SK-N-SH (cell line): ENCODE results near the gene ATP2B1. TPM values are rescaled to one million over a fixed set of nuclear protein-coding genes. Genes with fewer than 3 reads are reported as not detected.

ENCODE experiments used
- CTCF ChIA-PET: fragments of 300-600, 350-600 bp; formaldehyde crosslinking; extraction: SDS; loops from one replicate; lab custom pipeline; 2021; lab: Yijun Ruan, JAX
- POLR2A ChIA-PET: fragments of 350-600 bp; sonication (Branson Sonifier 250); formaldehyde crosslinking; extraction: SDS; loops from one replicate; lab custom pipeline; 2020; ENCODE audit warnings: antibody characterized with exemption, inconsistent platforms; lab: Yijun Ruan, JAX
- DNase-seq: peaks from one replicate; pipeline ENCODE4 v3.0.0; 2012
- H2AFZ ChIP-seq: fragments of 200-600 bp; sonication (generic); 2 replicates; pipeline ENCODE4 v1.8.1; 2016; ENCODE audit warnings: antibody characterized with exemption, mild to moderate bottlenecking, low read depth
- H3F3A ChIP-seq: fragments of 200-600 bp; sonication (generic); replicated peaks from 2 replicates; pipeline ENCODE3; 2016; ENCODE audit warnings: antibody characterized with exemption, mild to moderate bottlenecking; ENCODE audit not compliant: insufficient read depth
- H3K27ac ChIP-seq, 2 experiments: fragments of 200-500 bp in 1 of 2; fragments of 200-600 bp in 1 of 2; sonication (Bioruptor generic) in 1 of 2; sonication (generic), shearing (Covaris generic) in 1 of 2; 2 replicates each; pipeline versions ENCODE4 v1.5.1 to v1.6.1; 2014 to 2016; ENCODE audit warnings: low read depth in 2 of 2, inconsistent platforms in 1 of 2, low read length in 1 of 2, mild to moderate bottlenecking in 1 of 2, mixed read lengths in 1 of 2
- H3K27me3 ChIP-seq: fragments of 200-600 bp; sonication (generic), shearing (Covaris generic); 2 replicates; pipeline ENCODE4 v1.6.1; 2016; ENCODE audit warnings: mixed run types; ENCODE audit not compliant: insufficient read depth
- H3K36me3 ChIP-seq, 2 experiments: fragments of 200-500 bp in 1 of 2; fragments of 200-600 bp in 1 of 2; sonication (Bioruptor generic) in 1 of 2; sonication (generic) in 1 of 2; replicated peaks in 1 of 2; 2 replicates each; pipeline versions ENCODE3 to v1.5.1; 2014 to 2016; ENCODE audit warnings: low read length in 1 of 2, mild to moderate bottlenecking in 1 of 2; ENCODE audit not compliant: insufficient read depth in 2 of 2, control insufficient read depth in 1 of 2
- H3K4me1 ChIP-seq, 2 experiments: fragments of 200-500 bp in 1 of 2; fragments of 200-600 bp in 1 of 2; sonication (Bioruptor generic) in 1 of 2; sonication (generic), shearing (Covaris generic) in 1 of 2; 2 replicates each; pipeline versions ENCODE4 v1.5.1 to v1.6.1; 2014 to 2016; ENCODE audit warnings: low read depth in 1 of 2, low read length in 1 of 2, mixed run types in 1 of 2; ENCODE audit not compliant: insufficient read depth in 2 of 2, control insufficient read depth in 1 of 2
- H3K4me2 ChIP-seq: fragments of 200-600 bp; sonication (generic), shearing (Covaris generic); 2 replicates; pipeline ENCODE4 v1.6.1; 2017; ENCODE audit warnings: mixed run types
- H3K4me3 ChIP-seq, 2 experiments: fragments of 200-500 bp in 1 of 2; fragments of 200-600 bp in 1 of 2; sonication (Bioruptor generic) in 1 of 2; sonication (generic), shearing (Covaris generic) in 1 of 2; 2 replicates each; pipeline versions ENCODE4 v1.5.1 to v1.8.1; 2014 to 2016; ENCODE audit warnings: low read depth in 2 of 2, inconsistent platforms in 1 of 2, low read length in 1 of 2, mild to moderate bottlenecking in 1 of 2, mixed read lengths in 1 of 2, moderate library complexity in 1 of 2
- H3K79me2 ChIP-seq: fragments of 200-600 bp; sonication (generic); 2 replicates; pipeline ENCODE4 v1.8.1; 2017; ENCODE audit warnings: mild to moderate bottlenecking; ENCODE audit not compliant: insufficient read depth
- H3K9ac ChIP-seq: fragments of 200-600 bp; sonication (generic); 2 replicates; pipeline ENCODE4 v1.6.1; 2017; ENCODE audit warnings: mixed run types
- H3K9me2 ChIP-seq: fragments of 200-600 bp; sonication (generic); 2 replicates; pipeline ENCODE4 v1.6.1; 2017; ENCODE audit warnings: mixed run types
- H3K9me3 ChIP-seq: fragments of 200-600 bp; sonication (generic); 2 replicates; pipeline ENCODE4 v1.6.1; 2017; ENCODE audit warnings: mixed run types, mild to moderate bottlenecking, moderate library complexity
- H4K20me1 ChIP-seq: fragments of 200-600 bp; sonication (generic); 2 replicates; pipeline ENCODE4 v1.6.1; 2017; ENCODE audit warnings: mild to moderate bottlenecking, mixed run types; ENCODE audit not compliant: insufficient read depth
- CHD2 ChIP-seq: fragments of 150-350 bp; IDR thresholded peaks from 2 replicates; pipeline ENCODE4 v1.6.1; 2018; ENCODE audit warnings: low read length; ENCODE audit not compliant: partially characterized antibody
- EZH2phosphoT487 ChIP-seq: fragments of 200-600 bp; sonication (generic); IDR thresholded peaks from 2 replicates; pipeline ENCODE4 v1.6.1; 2017; ENCODE audit warnings: low read depth, mixed run types, mild to moderate bottlenecking, antibody characterized with exemption, moderate library complexity, borderline replicate concordance
- MAX ChIP-seq: IDR thresholded peaks from 2 replicates; pipeline ENCODE4 v1.4.0; 2012; ENCODE audit warnings: low read depth
- MEF2A ChIP-seq: IDR thresholded peaks from 2 replicates; pipeline ENCODE4 v1.4.0; 2012; ENCODE audit warnings: low read depth, borderline replicate concordance
- MXI1 ChIP-seq: IDR thresholded peaks from 2 replicates; pipeline ENCODE4 v1.6.1; 2012; ENCODE audit warnings: mild to moderate bottlenecking, low read depth, low read length, improper control_type of control experiment
- POLR2AphosphoS5 ChIP-seq: IDR thresholded peaks from 2 replicates; pipeline ENCODE4 v1.6.1; 2012; ENCODE audit warnings: low read depth, low read length
- SMC3 ChIP-seq: IDR thresholded peaks from 2 replicates; pipeline ENCODE4 v1.6.1; 2012; ENCODE audit warnings: low read depth, low read length, improper control_type of control experiment
- USF1 ChIP-seq: IDR thresholded peaks from 2 replicates; pipeline ENCODE4 v1.4.0; 2012; ENCODE audit warnings: low read depth, borderline replicate concordance
- YY1 ChIP-seq: IDR thresholded peaks from 2 replicates; pipeline ENCODE4 v1.4.0; 2012; ENCODE audit warnings: low read depth, mild to moderate bottlenecking
- WGBS: methylation state at CpG from one replicate; pipeline ENCODE4 v1.1.6; 2017; ENCODE audit warnings: low lambda C conversion rate; 5-methylcytosine and 5-hydroxymethylcytosine counted together
- polyA plus RNA-seq, 3 experiments: library from polyadenylated mRNA; depleted of rRNA; stranded (reverse); fragments of >200 nt; gene quantifications; 2 replicates each; pipeline ENCODE4 v1.2.3, GENCODE V29; 2012

Gene ATP2B1
- polyA plus RNA-seq, 1 of the 3 experiments (the other 2 are of a cell fraction): 4.3 TPM

GRCh38 chr12:89710873-89711750 is 2.5 kb upstream of the ATP2B1 start (continued):
- TF ChIP-seq YY1: no peak
- no peak for TF ChIP-seq USF1
- no peak for TF ChIP-seq MXI1
- TF ChIP-seq SMC3: no peak
- no peak for TF ChIP-seq EZH2phosphoT487
- no peak for TF ChIP-seq POLR2AphosphoS5
- no peak for TF ChIP-seq CHD2
- no peak for TF ChIP-seq MEF2A
- TF ChIP-seq MAX: no peak

GRCh38 chr12:89709995-89710872 is 1.6 kb upstream of the ATP2B1 start:
- H3F3A ChIP-seq: peaks cover 15% of the 10 kb centered on the region
- no peaks in the 10 kb centered on the region for H3K9me3 ChIP-seq
- H3K36me3 ChIP-seq: no peaks in the 10 kb centered on the region
- 3% methylated on average over 24 of the region's 45 CpGs for WGBS
- H4K20me1 ChIP-seq: peaks cover 12% of the 10 kb centered on the region; the same call in 1 of the 2 replicates
- peaks cover 0 to 2% of the 10 kb centered on the region in 2 experiments; a peak in 3 of 4 replicates for H3K4me1 ChIP-seq
- TF ChIP-seq MEF2A: no peak
- TF ChIP-seq YY1: 0 out of 2 replicates have a peak, but pooled peaks have one; percentile 23
- no peaks in the 10 kb centered on the region for H3K27me3 ChIP-seq
- ChIA-PET POLR2A (interaction anchor here (0.8 to 1.5 kb wide), 3 partner anchors 11 to 393 kb away, joined by 3 to 6 read pairs (median 3); no protein-coding TSS in a partner anchor), CTCF (interaction anchor here (1.4 to 1.6 kb wide), 2 partner anchors 14 to 89 kb away, joined by 4 to 5 read pairs; no protein-coding TSS in a partner anchor)
- peak overlapping the region; percentile 91 to 94 for H3K4me3 ChIP-seq
- peak overlapping the region; percentile 95 for H2AFZ ChIP-seq
- H3K4me2 ChIP-seq: peak overlapping the region; percentile 82
- peak overlapping the region; percentile 74 for H3K9ac ChIP-seq
- H3K9me2 ChIP-seq: no peaks in the 10 kb centered on the region
- peaks cover 30% of the 10 kb centered on the region for H3K79me2 ChIP-seq
- peak overlapping the region; percentile 85 to 89 for H3K27ac ChIP-seq
- DNase-seq: no peak
